ENCODE measurements around the gene SSRP1. TPM values are rescaled to one million over a fixed set of nuclear protein-coding genes. Genes with fewer than 3 reads are reported as not detected.

The SSRP1 gene
- total and polyA plus RNA-seq, 2 of the 13 experiments (the other 11 are each of a cell fraction or from before 2014, with no cell fraction given) = 93.6 to 129 TPM

GRCh38 chr11:57379732-57380131 lies 44.0 kb upstream of the SSRP1 start (continued):
- TF ChIP-seq ZNF770 (CRISPR knock-in tag; IDR thresholded peaks at IDR 0.05) (no peak), ZMYM4 (CRISPR knock-in tag; IDR thresholded peaks at IDR 0.05) (no peak), RXRB (CRISPR knock-in tag; IDR thresholded peaks at IDR 0.05; ENCODE audit: borderline replicate concordance) (0 out of 2 replicates have a peak, but pooled peaks have one; percentile 13), BORCS8-MEF2B (CRISPR knock-in tag; IDR thresholded peaks at IDR 0.05) (peak; percentile 35; the same call in 1 of the 2 replicates), ADNP (CRISPR knock-in tag; IDR thresholded peaks at IDR 0.05) (no peak), MIER2 (CRISPR knock-in tag; IDR thresholded peaks at IDR 0.05) (peak; percentile 96), CBX1 (IDR thresholded peaks at IDR 0.05; ENCODE audit: low read depth) (no peak), RARA (CRISPR knock-in tag; IDR thresholded peaks at IDR 0.05) (peak; percentile 22; the same call in 1 of the 2 replicates), TSC22D2 (CRISPR knock-in tag; IDR thresholded peaks at IDR 0.05; ENCODE audit: borderline replicate concordance) (0 out of 2 replicates have a peak, but pooled peaks have one; percentile 32), HOXA9 (CRISPR knock-in tag; IDR thresholded peaks at IDR 0.05; ENCODE audit: borderline replicate concordance) (no peak), KLF16 (CRISPR knock-in tag; IDR thresholded peaks at IDR 0.05) (0 out of 4 replicates have a peak, but pooled peaks of 1 of the 2 experiments have one; percentile 40), SIN3B (IDR thresholded peaks at IDR 0.05; ENCODE audit: low read length) (no peak), ZSCAN20 (CRISPR knock-in tag; IDR thresholded peaks at IDR 0.05; ENCODE audit: borderline replicate concordance) (no peak), IRX3 (CRISPR knock-in tag; IDR thresholded peaks at IDR 0.05; ENCODE audit: borderline replicate concordance, low read depth) (0 out of 2 replicates have a peak, but pooled peaks have one; percentile 31), TOPORS (CRISPR knock-in tag; IDR thresholded peaks at IDR 0.05) (no peak), PTBP1 (IDR thresholded peaks at IDR 0.05; ENCODE audit: low read depth, low read length, poor library complexity, severe bottlenecking) (no peak), ZNF232 (CRISPR knock-in tag; IDR thresholded peaks at IDR 0.05; ENCODE audit: borderline replicate concordance) (0 out of 2 replicates have a peak, but pooled peaks have one; percentile 40)
- TF ChIP-seq, protein P1, sequence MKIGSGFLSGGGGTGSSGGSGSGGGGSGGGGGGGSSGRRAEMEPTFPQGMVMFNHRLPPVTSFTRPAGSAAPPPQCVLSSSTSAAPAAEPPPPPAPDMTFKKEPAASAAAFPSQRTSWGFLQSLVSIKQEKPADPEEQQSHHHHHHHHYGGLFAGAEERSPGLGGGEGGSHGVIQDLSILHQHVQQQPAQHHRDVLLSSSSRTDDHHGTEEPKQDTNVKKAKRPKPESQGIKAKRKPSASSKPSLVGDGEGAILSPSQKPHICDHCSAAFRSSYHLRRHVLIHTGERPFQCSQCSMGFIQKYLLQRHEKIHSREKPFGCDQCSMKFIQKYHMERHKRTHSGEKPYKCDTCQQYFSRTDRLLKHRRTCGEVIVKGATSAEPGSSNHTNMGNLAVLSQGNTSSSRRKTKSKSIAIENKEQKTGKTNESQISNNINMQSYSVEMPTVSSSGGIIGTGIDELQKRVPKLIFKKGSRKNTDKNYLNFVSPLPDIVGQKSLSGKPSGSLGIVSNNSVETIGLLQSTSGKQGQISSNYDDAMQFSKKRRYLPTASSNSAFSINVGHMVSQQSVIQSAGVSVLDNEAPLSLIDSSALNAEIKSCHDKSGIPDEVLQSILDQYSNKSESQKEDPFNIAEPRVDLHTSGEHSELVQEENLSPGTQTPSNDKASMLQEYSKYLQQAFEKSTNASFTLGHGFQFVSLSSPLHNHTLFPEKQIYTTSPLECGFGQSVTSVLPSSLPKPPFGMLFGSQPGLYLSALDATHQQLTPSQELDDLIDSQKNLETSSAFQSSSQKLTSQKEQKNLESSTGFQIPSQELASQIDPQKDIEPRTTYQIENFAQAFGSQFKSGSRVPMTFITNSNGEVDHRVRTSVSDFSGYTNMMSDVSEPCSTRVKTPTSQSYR (CRISPR knock-in tag; IDR thresholded peaks at IDR 0.05; ENCODE audit: borderline replicate concordance) = peak; percentile 27; the same call in 1 of the 2 replicates
- TF ChIP-seq, protein P2, sequence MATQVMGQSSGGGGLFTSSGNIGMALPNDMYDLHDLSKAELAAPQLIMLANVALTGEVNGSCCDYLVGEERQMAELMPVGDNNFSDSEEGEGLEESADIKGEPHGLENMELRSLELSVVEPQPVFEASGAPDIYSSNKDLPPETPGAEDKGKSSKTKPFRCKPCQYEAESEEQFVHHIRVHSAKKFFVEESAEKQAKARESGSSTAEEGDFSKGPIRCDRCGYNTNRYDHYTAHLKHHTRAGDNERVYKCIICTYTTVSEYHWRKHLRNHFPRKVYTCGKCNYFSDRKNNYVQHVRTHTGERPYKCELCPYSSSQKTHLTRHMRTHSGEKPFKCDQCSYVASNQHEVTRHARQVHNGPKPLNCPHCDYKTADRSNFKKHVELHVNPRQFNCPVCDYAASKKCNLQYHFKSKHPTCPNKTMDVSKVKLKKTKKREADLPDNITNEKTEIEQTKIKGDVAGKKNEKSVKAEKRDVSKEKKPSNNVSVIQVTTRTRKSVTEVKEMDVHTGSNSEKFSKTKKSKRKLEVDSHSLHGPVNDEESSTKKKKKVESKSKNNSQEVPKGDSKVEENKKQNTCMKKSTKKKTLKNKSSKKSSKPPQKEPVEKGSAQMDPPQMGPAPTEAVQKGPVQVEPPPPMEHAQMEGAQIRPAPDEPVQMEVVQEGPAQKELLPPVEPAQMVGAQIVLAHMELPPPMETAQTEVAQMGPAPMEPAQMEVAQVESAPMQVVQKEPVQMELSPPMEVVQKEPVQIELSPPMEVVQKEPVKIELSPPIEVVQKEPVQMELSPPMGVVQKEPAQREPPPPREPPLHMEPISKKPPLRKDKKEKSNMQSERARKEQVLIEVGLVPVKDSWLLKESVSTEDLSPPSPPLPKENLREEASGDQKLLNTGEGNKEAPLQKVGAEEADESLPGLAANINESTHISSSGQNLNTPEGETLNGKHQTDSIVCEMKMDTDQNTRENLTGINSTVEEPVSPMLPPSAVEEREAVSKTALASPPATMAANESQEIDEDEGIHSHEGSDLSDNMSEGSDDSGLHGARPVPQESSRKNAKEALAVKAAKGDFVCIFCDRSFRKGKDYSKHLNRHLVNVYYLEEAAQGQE (IDR thresholded peaks at IDR 0.05; ENCODE audit: borderline replicate concordance in 1 of 2, low read depth in 1 of 2, low read length in 2 of 2) = peak; percentile 86 to 98
- TF ChIP-seq, protein P3, sequence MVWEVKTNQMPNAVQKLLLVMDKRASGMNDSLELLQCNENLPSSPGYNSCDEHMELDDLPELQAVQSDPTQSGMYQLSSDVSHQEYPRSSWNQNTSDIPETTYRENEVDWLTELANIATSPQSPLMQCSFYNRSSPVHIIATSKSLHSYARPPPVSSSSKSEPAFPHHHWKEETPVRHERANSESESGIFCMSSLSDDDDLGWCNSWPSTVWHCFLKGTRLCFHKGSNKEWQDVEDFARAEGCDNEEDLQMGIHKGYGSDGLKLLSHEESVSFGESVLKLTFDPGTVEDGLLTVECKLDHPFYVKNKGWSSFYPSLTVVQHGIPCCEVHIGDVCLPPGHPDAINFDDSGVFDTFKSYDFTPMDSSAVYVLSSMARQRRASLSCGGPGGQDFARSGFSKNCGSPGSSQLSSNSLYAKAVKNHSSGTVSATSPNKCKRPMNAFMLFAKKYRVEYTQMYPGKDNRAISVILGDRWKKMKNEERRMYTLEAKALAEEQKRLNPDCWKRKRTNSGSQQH (CRISPR knock-in tag; IDR thresholded peaks at IDR 0.05; ENCODE audit: low read depth) = peak; percentile 63; the same call in 1 of the 2 replicates

Data from HepG2 (cell line).